ENCODE measurements around the gene CDH23. TPM values are rescaled to one million over a fixed set of nuclear protein-coding genes. Genes with fewer than 3 reads are reported as not detected.

CDH23 gene
- polyA plus RNA-seq, 1 donor (not counting 4 experiments of a cell fraction or from before 2014, with no cell fraction given), result 0.01 TPM

- Histone ChIP-seq H3K9me1 (ENCODE audit: control insufficient read depth, extremely low read depth, insufficient read depth, low read length) (no peaks in the 10 kb centered on the region), H3K27me3 (ENCODE audit: control insufficient read depth, extremely low read depth, insufficient read depth, low read length) (peaks cover 39% of the 10 kb centered on the region), H3K4me2 (ENCODE audit: control insufficient read depth, extremely low read depth, insufficient read depth, low read depth, low read length) (no peak overlapping the region), H4K20me1 (ENCODE audit: control insufficient read depth, extremely low read depth, insufficient read depth, low read length) (no peaks in the 10 kb centered on the region), H2AFZ (ENCODE audit: control insufficient read depth, low read length) (no peak overlapping the region), H3K36me3 (ENCODE audit: control insufficient read depth in 2 of 2, extremely low read depth in 1 of 2, insufficient read depth in 2 of 2, low read length in 2 of 2) (no peaks in the 10 kb centered on the region), H3K4me1 (ENCODE audit: control insufficient read depth, extremely low read depth, insufficient read depth, low read length) (no peaks in the 10 kb centered on the region), H3K9me3 (ENCODE audit: control insufficient read depth, low read depth, low read length) (no peaks in the 10 kb centered on the region), H3K9ac (ENCODE audit: control insufficient read depth, extremely low read depth, insufficient read depth, low read length) (no peak overlapping the region), H3K79me2 (ENCODE audit: control insufficient read depth, insufficient read depth, low read length) (no peaks in the 10 kb centered on the region), H3K27ac (ENCODE audit: control insufficient read depth, insufficient read depth, low read length) (no peak overlapping the region), H3K4me3 (ENCODE audit: control insufficient read depth in 2 of 3, extremely low read depth in 1 of 3, insufficient read depth in 2 of 3, low read depth in 1 of 3, low read length in 3 of 3) (no peak overlapping the region)
- TF ChIP-seq EZH2 (IDR thresholded peaks at IDR 0.05; ENCODE audit: low read length), result no peak
- TF ChIP-seq CTCF (optimal IDR thresholded peaks at IDR 0.05 in 1 of 3, IDR thresholded peaks at IDR 0.05 in 1 of 3, conservative IDR thresholded peaks at IDR 0.05 in 1 of 3; ENCODE audit: extremely low read depth in 1 of 3, insufficient read depth in 2 of 3, low read length in 3 of 3), result no peak
- dilution Hi-C loops (cut with MboI; ENCODE audit: extremely low pct_ligation_motif_present, low sequenced_read_pairs), result no loop called here
- DNase-seq (ENCODE audit: low read depth, low spot score), result no peak
- FAIRE-seq, result no peak
These were observed 75.7 kb downstream of the CDH23 start for GRCh38 chr10:71472466-71472865.

GRCh38 chr10:71472912-71473311 lies 76.2 kb downstream of the CDH23 start:
- H3K4me2 ChIP-seq (ENCODE audit: control insufficient read depth, extremely low read depth, insufficient read depth, low read depth, low read length), result no peak overlapping the region
- H3K27ac ChIP-seq (ENCODE audit: control insufficient read depth, insufficient read depth, low read length), result no peak overlapping the region
- TF ChIP-seq CTCF (optimal IDR thresholded peaks at IDR 0.05 in 1 of 3, IDR thresholded peaks at IDR 0.05 in 1 of 3, conservative IDR thresholded peaks at IDR 0.05 in 1 of 3; ENCODE audit: extremely low read depth in 1 of 3, insufficient read depth in 2 of 3, low read length in 3 of 3) (no peak), EZH2 (IDR thresholded peaks at IDR 0.05; ENCODE audit: low read length) (no peak)
- H3K9ac ChIP-seq (ENCODE audit: control insufficient read depth, extremely low read depth, insufficient read depth, low read length), result no peak overlapping the region
- H4K20me1 ChIP-seq (ENCODE audit: control insufficient read depth, extremely low read depth, insufficient read depth, low read length), result no peaks in the 10 kb centered on the region
- no peaks in the 10 kb centered on the region for H3K9me3 ChIP-seq (ENCODE audit: control insufficient read depth, low read depth, low read length)
- dilution Hi-C loops (cut with MboI; ENCODE audit: extremely low pct_ligation_motif_present, low sequenced_read_pairs), result no loop called here
- FAIRE-seq (no peak), DNase-seq (ENCODE audit: low read depth, low spot score) (no peak)
- H3K36me3 ChIP-seq (ENCODE audit: control insufficient read depth in 2 of 2, extremely low read depth in 1 of 2, insufficient read depth in 2 of 2, low read length in 2 of 2), result no peaks in the 10 kb centered on the region
- no peaks in the 10 kb centered on the region for H3K9me1 ChIP-seq (ENCODE audit: control insufficient read depth, extremely low read depth, insufficient read depth, low read length)
- no peak overlapping the region for H2AFZ ChIP-seq (ENCODE audit: control insufficient read depth, low read length)
- no peak overlapping the region for H3K4me3 ChIP-seq (ENCODE audit: control insufficient read depth in 2 of 3, extremely low read depth in 1 of 3, insufficient read depth in 2 of 3, low read depth in 1 of 3, low read length in 3 of 3)
- H3K79me2 ChIP-seq (ENCODE audit: control insufficient read depth, insufficient read depth, low read length), result no peaks in the 10 kb centered on the region
- no peaks in the 10 kb centered on the region for H3K4me1 ChIP-seq (ENCODE audit: control insufficient read depth, extremely low read depth, insufficient read depth, low read length)
- peaks cover 40% of the 10 kb centered on the region for H3K27me3 ChIP-seq (ENCODE audit: control insufficient read depth, extremely low read depth, insufficient read depth, low read length)
